ENCODE data around the gene LCLAT1.
A peak's percentile ranks its signal among the peaks of the same experiment; 100 is the strongest.
"Not testable (repeated sequence)": the region's sequence is repeated elsewhere in the genome, so short reads cannot be mapped to it uniquely, and the experiment has no call there.

The LCLAT1 gene

GRCh38 chr2:30499681-30500080 lies 52.6 kb downstream of the LCLAT1 start:
- FAIRE-seq (no peak), DNase-seq (ENCODE audit: insufficient read length) (no peak)
- TF ChIP-seq POLR2AphosphoS5 (IDR thresholded peaks at IDR 0.05; ENCODE audit: low read depth, low read length) (no peak), POLR2A (IDR thresholded peaks at IDR 0.05; ENCODE audit: low read depth, low read length) (no peak), TAF1 (IDR thresholded peaks at IDR 0.05; ENCODE audit: borderline replicate concordance, low read depth, low read length) (no peak)

- no peak for DNase-seq (ENCODE audit: insufficient read length)
- TF ChIP-seq POLR2AphosphoS5 (IDR thresholded peaks at IDR 0.05; ENCODE audit: low read depth, low read length): no peak
- no peak for TF ChIP-seq TAF1 (IDR thresholded peaks at IDR 0.05; ENCODE audit: borderline replicate concordance, low read depth, low read length)
- no peak for TF ChIP-seq POLR2A (IDR thresholded peaks at IDR 0.05; ENCODE audit: low read depth, low read length)
- FAIRE-seq: no peak
These were observed 53.7 kb downstream of the LCLAT1 start for GRCh38 chr2:30500699-30501098.

GRCh38 chr2:30502310-30502709 lies 55.3 kb downstream of the LCLAT1 start:
- no peak for FAIRE-seq
- TF ChIP-seq TAF1 (IDR thresholded peaks at IDR 0.05; ENCODE audit: borderline replicate concordance, low read depth, low read length) (no peak), POLR2AphosphoS5 (IDR thresholded peaks at IDR 0.05; ENCODE audit: low read depth, low read length) (no peak), POLR2A (IDR thresholded peaks at IDR 0.05; ENCODE audit: low read depth, low read length) (no peak)
- no peak for DNase-seq (ENCODE audit: insufficient read length)

GRCh38 chr2:30503007-30503694 lies 56.1 kb downstream of the LCLAT1 start:
- TF ChIP-seq POLR2A (IDR thresholded peaks at IDR 0.05; ENCODE audit: low read depth, low read length): no peak
- TF ChIP-seq POLR2AphosphoS5 (IDR thresholded peaks at IDR 0.05; ENCODE audit: low read depth, low read length): no peak
- no peak for TF ChIP-seq TAF1 (IDR thresholded peaks at IDR 0.05; ENCODE audit: borderline replicate concordance, low read depth, low read length)
- FAIRE-seq: no peak

GRCh38 chr2:30503695-30504052 lies 56.6 kb downstream of the LCLAT1 start:
- FAIRE-seq (peak; percentile 40), DNase-seq (ENCODE audit: insufficient read length) (no peak)
- TF ChIP-seq TAF1 (IDR thresholded peaks at IDR 0.05; ENCODE audit: borderline replicate concordance, low read depth, low read length): no peak
- TF ChIP-seq POLR2A (IDR thresholded peaks at IDR 0.05; ENCODE audit: low read depth, low read length): no peak
- no peak for TF ChIP-seq POLR2AphosphoS5 (IDR thresholded peaks at IDR 0.05; ENCODE audit: low read depth, low read length)

More at GRCh38 chr2:30503007-30503694, 56.1 kb downstream of the LCLAT1 start:
- DNase-seq (ENCODE audit: insufficient read length): no peak

GRCh38 chr2:30504731-30505130 lies 57.7 kb downstream of the LCLAT1 start:
- no peak for FAIRE-seq
- no peak for DNase-seq (ENCODE audit: insufficient read length)
- TF ChIP-seq POLR2AphosphoS5 (IDR thresholded peaks at IDR 0.05; ENCODE audit: low read depth, low read length) (no peak), POLR2A (IDR thresholded peaks at IDR 0.05; ENCODE audit: low read depth, low read length) (no peak), TAF1 (IDR thresholded peaks at IDR 0.05; ENCODE audit: borderline replicate concordance, low read depth, low read length) (no peak)

- DNase-seq (ENCODE audit: insufficient read length): no peak
These were observed 58.6 kb downstream of the LCLAT1 start for GRCh38 chr2:30505500-30506180.

GRCh38 chr2:30507460-30507859 lies 60.4 kb downstream of the LCLAT1 start:
- FAIRE-seq; DNase-seq (ENCODE audit: insufficient read length): not testable (repeated sequence)

More at GRCh38 chr2:30505500-30506180, 58.6 kb downstream of the LCLAT1 start:
- no peak for FAIRE-seq
- TF ChIP-seq TAF1 (IDR thresholded peaks at IDR 0.05; ENCODE audit: borderline replicate concordance, low read depth, low read length) (no peak), POLR2A (IDR thresholded peaks at IDR 0.05; ENCODE audit: low read depth, low read length) (no peak), POLR2AphosphoS5 (IDR thresholded peaks at IDR 0.05; ENCODE audit: low read depth, low read length) (no peak)

- FAIRE-seq (no peak), DNase-seq (ENCODE audit: insufficient read length) (no peak)
- TF ChIP-seq POLR2AphosphoS5 (IDR thresholded peaks at IDR 0.05; ENCODE audit: low read depth, low read length) (no peak), POLR2A (IDR thresholded peaks at IDR 0.05; ENCODE audit: low read depth, low read length) (no peak), TAF1 (IDR thresholded peaks at IDR 0.05; ENCODE audit: borderline replicate concordance, low read depth, low read length) (no peak)
These were observed 62.7 kb downstream of the LCLAT1 start for GRCh38 chr2:30509716-30510115.

- FAIRE-seq (no peak), DNase-seq (ENCODE audit: insufficient read length) (no peak)
- TF ChIP-seq TAF1 (IDR thresholded peaks at IDR 0.05; ENCODE audit: borderline replicate concordance, low read depth, low read length) (no peak), POLR2A (IDR thresholded peaks at IDR 0.05; ENCODE audit: low read depth, low read length) (no peak), POLR2AphosphoS5 (IDR thresholded peaks at IDR 0.05; ENCODE audit: low read depth, low read length) (no peak)
These were observed 63.4 kb downstream of the LCLAT1 start for GRCh38 chr2:30510409-30510808.

- TF ChIP-seq TAF1 (IDR thresholded peaks at IDR 0.05; ENCODE audit: borderline replicate concordance, low read depth, low read length): no peak
- no peak for TF ChIP-seq POLR2A (IDR thresholded peaks at IDR 0.05; ENCODE audit: low read depth, low read length)
- TF ChIP-seq POLR2AphosphoS5 (IDR thresholded peaks at IDR 0.05; ENCODE audit: low read depth, low read length): no peak
- FAIRE-seq: peak; percentile 36
- DNase-seq (ENCODE audit: insufficient read length): no peak
These were observed 64.4 kb downstream of the LCLAT1 start for GRCh38 chr2:30511122-30512083.

Data from GM12892 (cell line).